IMR-90 (cell line): ENCODE results near the gene VILL. TPM values are rescaled to one million over a fixed set of nuclear protein-coding genes. Genes with fewer than 3 reads are reported as not detected.

Experiments
- ATAC-seq: fragments of 200-7000 bp; cut with Tn5 transposase; 2 replicates; pipeline ENCODE4 v1.9.1; 2020; ENCODE audit warnings: low read depth, mild to moderate bottlenecking, moderate library complexity
- BruUV-seq: library from RNA; stranded (reverse); fragments of 400-500 nt; replicated peaks from 2 replicates; lab custom pipeline; 2021; lab: Mats Ljungman, UMichigan
- CTCF ChIA-PET: fragments of 300-600 bp; formaldehyde crosslinking; extraction: SDS; loops from one replicate; lab custom pipeline; 2021; ENCODE audit warnings: antibody characterized with exemption; lab: Yijun Ruan, JAX
- POLR2A ChIA-PET: fragments of 300-600 bp; sonication (Branson Sonifier 250); formaldehyde crosslinking; loops from one replicate; lab custom pipeline; 2022; ENCODE audit warnings: antibody characterized with exemption; ENCODE audit not compliant: unreplicated experiment; lab: Charles Lee
- DNase-seq: peaks from one replicate; pipeline ENCODE4 v3.0.0; 2013
- H2AFZ ChIP-seq: replicated peaks from 2 replicates; pipeline ENCODE3; 2013; ENCODE audit warnings: low read length, mild to moderate bottlenecking; ENCODE audit not compliant: poor library complexity
- H2AK5ac ChIP-seq: 2 replicates; pipeline ENCODE4 v1.6.1; 2013; ENCODE audit warnings: low read depth, low read length, inconsistent platforms
- H2AK9ac ChIP-seq: replicated peaks from 2 replicates; pipeline ENCODE3; 2013; ENCODE audit warnings: mild to moderate bottlenecking, low read depth, low read length, moderate library complexity; ENCODE audit not compliant: poor library complexity
- H2BK120ac ChIP-seq: 2 replicates; pipeline ENCODE4 v1.6.1; 2013; ENCODE audit warnings: low read depth, low read length, inconsistent platforms
- H2BK15ac ChIP-seq: 3 replicates; pipeline ENCODE4 v1.6.1; 2013; ENCODE audit warnings: low read depth, low read length, inconsistent platforms
- H2BK20ac ChIP-seq: 2 replicates; pipeline ENCODE4 v1.6.1; 2013; ENCODE audit warnings: low read depth, mild to moderate bottlenecking, inconsistent platforms, low read length, moderate library complexity
- H2BK5ac ChIP-seq: 2 replicates; pipeline ENCODE4 v1.6.1; 2013; ENCODE audit warnings: mild to moderate bottlenecking, low read depth, low read length, inconsistent platforms; ENCODE audit not compliant: poor library complexity, severe bottlenecking
- H3K14ac ChIP-seq: replicated peaks from 2 replicates; pipeline ENCODE4 v1.6.1; 2013; ENCODE audit warnings: low read depth, low read length, inconsistent platforms
- H3K18ac ChIP-seq: 2 replicates; pipeline ENCODE4 v1.6.1; 2013; ENCODE audit warnings: low read depth, low read length, control low read depth
- H3K23ac ChIP-seq: 2 replicates; pipeline ENCODE4 v1.6.1; 2013; ENCODE audit warnings: low read depth, low read length, inconsistent platforms
- H3K27ac ChIP-seq: 2 replicates; pipeline ENCODE4 v1.5.1; 2013; ENCODE audit warnings: mild to moderate bottlenecking, control low read depth, low read length; ENCODE audit not compliant: insufficient read depth
- H3K27me3 ChIP-seq: 2 replicates; pipeline ENCODE4 v1.6.1; 2013; ENCODE audit warnings: low read length; ENCODE audit not compliant: control insufficient read depth, insufficient read depth
- H3K36me3 ChIP-seq: 2 replicates; pipeline ENCODE4 v1.6.1; 2013; ENCODE audit warnings: low read length, mixed read lengths; ENCODE audit not compliant: control insufficient read depth, insufficient read depth
- H3K4ac ChIP-seq: 2 replicates; pipeline ENCODE4 v1.6.1; 2013; ENCODE audit warnings: low read depth, low read length, inconsistent platforms
- H3K4me1 ChIP-seq: 2 replicates; pipeline ENCODE4 v1.6.1; 2013; ENCODE audit warnings: low read length, mixed read lengths; ENCODE audit not compliant: control insufficient read depth, insufficient read depth
- H3K4me2 ChIP-seq: 2 replicates; pipeline ENCODE4 v1.6.1; 2013; ENCODE audit warnings: low read depth, mild to moderate bottlenecking, control low read depth, low read length, moderate library complexity
- H3K4me3 ChIP-seq: 2 replicates; pipeline ENCODE4 v1.5.1; 2013; ENCODE audit warnings: low read depth, mild to moderate bottlenecking, control low read depth, low read length, moderate library complexity; ENCODE audit not compliant: insufficient read depth
- H3K56ac ChIP-seq: 2 replicates; pipeline ENCODE4 v1.6.1; 2013; ENCODE audit warnings: low read length, inconsistent platforms; ENCODE audit not compliant: insufficient read depth; ENCODE audit errors: extremely low read depth
- H3K79me1 ChIP-seq, 2 experiments: 2 replicates each; pipeline ENCODE4 v1.6.1; 2013; ENCODE audit warnings: low read length in 2 of 2, inconsistent platforms in 1 of 2, low read depth in 1 of 2
- H3K9ac ChIP-seq: 2 replicates; pipeline ENCODE4 v1.6.1; 2013; ENCODE audit warnings: low read depth, low read length, control low read depth
- H3K9me1 ChIP-seq: 2 replicates; pipeline ENCODE4 v1.6.1; 2013; ENCODE audit warnings: low read length, inconsistent platforms; ENCODE audit not compliant: insufficient read depth
- H3K9me3 ChIP-seq: 2 replicates; pipeline ENCODE4 v1.6.1; 2013; ENCODE audit warnings: low read length; ENCODE audit not compliant: control insufficient read depth, insufficient read depth
- H4K20me1 ChIP-seq: 2 replicates; pipeline ENCODE4 v1.6.1; 2013; ENCODE audit warnings: low read length, inconsistent platforms; ENCODE audit not compliant: insufficient read depth
- H4K5ac ChIP-seq: 2 replicates; pipeline ENCODE4 v1.6.1; 2013; ENCODE audit warnings: mild to moderate bottlenecking, low read depth, low read length, control low read depth
- H4K8ac ChIP-seq, 2 experiments: 2 replicates each; pipeline ENCODE4 v1.6.1; 2013; ENCODE audit warnings: low read depth in 2 of 2, low read length in 2 of 2, control low read depth in 1 of 2, inconsistent platforms in 1 of 2
- H4K91ac ChIP-seq: 2 replicates; pipeline ENCODE4 v1.6.1; 2013; ENCODE audit warnings: low read depth, low read length, inconsistent platforms; ENCODE audit not compliant: insufficient read depth
- RAD21 ChIP-seq: IDR thresholded peaks from 2 replicates; pipeline ENCODE4 v1.6.1; 2012; ENCODE audit warnings: low read length, improper control_type of control experiment
- SMC3 ChIP-seq: fragments of 150-350 bp; IDR thresholded peaks from 2 replicates; pipeline ENCODE4 v1.6.1; 2016; ENCODE audit warnings: low read depth, mild to moderate bottlenecking, antibody characterized with exemption, low read length, moderate library complexity
- WGBS, 2 experiments: methylation state at CpG; one replicate each; pipeline versions ENCODE4 v1.1.5 to v1.1.7; 2013; ENCODE audit warnings: missing lambda C conversion rate in 2 of 2; ENCODE audit not compliant: insufficient read length in 1 of 2; ENCODE audit errors: extremely low coverage in 2 of 2; 5-methylcytosine and 5-hydroxymethylcytosine counted together
- dilution Hi-C: fragments of 300-500 bp; cut with HindIII; formaldehyde crosslinking; loops from one replicate; pipeline ENCODE4 v1.14.3; 2018; ENCODE audit warnings: low sequenced_read_pairs; ENCODE audit not compliant: unreplicated experiment
- in situ Hi-C: fragments of 300-500 bp; cut with MboI; formaldehyde crosslinking; loops from 3 replicates; pipeline ENCODE4 v1.14.3; 2019; ENCODE audit warnings: low sequenced_read_pairs, inconsistent platforms, mixed read lengths
- intact Hi-C: fragments of 100-400 bp; cut with micrococcal nuclease; formaldehyde crosslinking; loops from 2 replicates; pipeline ENCODE4 v1.10.0; 2022
- polyA plus RNA-seq, 3 experiments: library from polyadenylated mRNA; depleted of rRNA; stranded (reverse); fragments of >200 nt; gene quantifications; 2 replicates each; pipeline ENCODE4 v1.2.3, GENCODE V29; 2012; ENCODE audit warnings: low replicate concordance in 1 of 3
- total RNA-seq: library from RNA; depleted of rRNA; stranded (reverse); fragments of >200 nt; gene quantifications from 2 replicates; pipeline ENCODE4 v1.2.3, GENCODE V29; 2012

VILL gene
- total and polyA plus RNA-seq, 2 of the 4 experiments (the other 2 are of a cell fraction): 2.3 to 4.7 TPM

DNA sequence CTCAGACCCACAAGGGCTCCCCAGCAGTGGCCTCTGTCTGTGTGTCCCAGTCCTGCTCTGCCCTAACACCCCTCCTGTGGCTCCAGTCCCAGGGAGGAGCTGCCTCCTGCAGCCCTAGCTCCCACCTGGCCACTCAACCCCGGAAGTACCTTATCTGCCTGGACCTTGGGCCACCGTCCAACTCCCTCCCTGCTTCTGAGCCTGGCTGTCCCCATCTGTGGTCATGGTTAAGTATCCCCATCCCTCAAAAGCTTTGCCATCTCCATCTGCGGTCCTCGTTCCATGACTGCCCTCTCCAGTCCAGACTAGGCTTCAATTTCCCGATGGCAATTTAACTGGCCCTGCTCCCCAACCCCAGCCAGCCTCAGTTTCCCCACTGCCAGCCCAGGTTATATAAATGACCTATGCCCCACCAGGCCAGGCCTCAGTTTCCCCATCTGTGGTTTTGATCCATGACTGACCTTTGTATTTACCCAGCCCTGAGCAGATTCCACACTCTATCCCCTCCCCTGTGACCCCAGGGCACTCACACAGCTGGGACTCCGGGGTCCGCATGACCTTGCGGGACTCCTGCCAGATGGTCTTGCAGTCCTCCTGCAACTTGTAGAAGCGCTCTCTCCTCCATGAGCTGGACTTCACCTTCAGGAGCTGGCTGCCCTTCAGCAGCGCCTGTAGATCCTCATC is 29.2 kb downstream of the VILL start:
- no peak for ATAC-seq
- Histone ChIP-seq H4K5ac (no peak overlapping the region), H3K56ac (no peak overlapping the region), H3K9me3 (peaks cover 4% of the 10 kb centered on the region; the same call in 1 of the 2 replicates), H3K4me2 (no peak overlapping the region), H3K27me3 (no peaks in the 10 kb centered on the region), H3K79me1 (peaks cover 0 to 19% of the 10 kb centered on the region in 2 experiments; a peak in 3 of 4 replicates), H3K14ac (no peak overlapping the region), H2AFZ (no peak overlapping the region), H2BK15ac (no peak overlapping the region), H3K23ac (no peak overlapping the region), H3K9ac (no peak overlapping the region), H2BK20ac (no peak overlapping the region), H2AK5ac (no peak overlapping the region), H3K4ac (no peak overlapping the region), H3K9me1 (peaks cover 18% of the 10 kb centered on the region), H3K36me3 (peaks cover 26% of the 10 kb centered on the region), H3K4me3 (no peak overlapping the region), H4K20me1 (no peaks in the 10 kb centered on the region; the same call in none of the 2 replicates), H2BK5ac (no peak overlapping the region), H4K8ac (no peak overlapping the region), H3K18ac (no peak overlapping the region), H2AK9ac (no peak overlapping the region), H3K27ac (no peak overlapping the region), H3K4me1 (peaks cover 2% of the 10 kb centered on the region; the same call in 1 of the 2 replicates), H2BK120ac (no peak overlapping the region), H4K91ac (no peak overlapping the region)
- TF ChIP-seq RAD21: no peak
- TF ChIP-seq SMC3: no peak
- in situ Hi-C loops (no loop called here), dilution Hi-C loops (no loop called here), intact Hi-C loops (no loop called here)
- no TSS peak for BruUV-seq
- ChIA-PET CTCF (no interaction called here), POLR2A (interaction anchor here (0.5 kb wide), 1 partner anchor 10 kb away, joined by 5 read pairs; no protein-coding TSS in a partner anchor)
- whole genome bisulfite sequencing, 2 experiments: 100% methylated on average over 2 of the region's 10 CpGs; no CpG with 5 or more reads in 1 of the 2 experiments
- DNase-seq: no peak
